Right renal cortex interstitium (tissue), 3 donors: ENCODE results near the gene ZEB2. TPM values are rescaled to one million over a fixed set of nuclear protein-coding genes. Genes with fewer than 3 reads are reported as not detected.

Experiments used
- DNase-seq, 3 donors: peaks; one replicate each; pipeline ENCODE4 v3.0.0-alpha.2; 2013; ENCODE audit warnings: low read depth in 3 of 3, low spot score in 2 of 3
- polyA plus RNA-seq, 3 donors: library from polyadenylated mRNA; unstranded; fragments of 120-200 nt; gene quantifications; one replicate each; pipeline ENCODE4 v1.2.1, GENCODE V29; 2013; ENCODE audit not compliant: insufficient read length in 3 of 3

The ZEB2 gene
- polyA plus RNA-seq, 3 donors = 136 to 140 (median 138) TPM

GRCh38 chr2:144529841-144530240, 9.9 kb upstream of the ZEB2 start:
- DNase-seq = no peak

GRCh38 chr2:144528108-144528507, 8.2 kb upstream of the ZEB2 start:
- DNase-seq = no peak

DNA sequence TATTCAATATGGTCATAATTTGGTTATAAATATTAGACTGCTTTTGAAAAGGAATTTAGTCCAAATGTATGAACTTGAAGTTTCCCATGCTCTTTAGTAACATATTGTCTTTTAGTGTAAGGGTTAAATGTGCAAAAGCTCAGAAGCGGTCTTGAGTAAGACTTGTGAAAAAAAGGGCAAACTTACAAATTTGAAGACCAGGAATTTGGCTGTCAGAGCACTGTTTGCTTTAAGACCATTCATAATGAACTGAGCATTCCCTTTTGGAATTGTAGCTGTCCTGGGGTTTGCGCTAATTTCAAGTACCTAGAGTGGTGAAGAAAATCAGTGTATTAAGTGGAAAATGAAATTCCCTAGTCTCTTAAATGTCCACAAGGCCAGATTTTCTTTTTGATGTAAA, 6.9 kb upstream of the ZEB2 start:
- no peak for DNase-seq

DNA sequence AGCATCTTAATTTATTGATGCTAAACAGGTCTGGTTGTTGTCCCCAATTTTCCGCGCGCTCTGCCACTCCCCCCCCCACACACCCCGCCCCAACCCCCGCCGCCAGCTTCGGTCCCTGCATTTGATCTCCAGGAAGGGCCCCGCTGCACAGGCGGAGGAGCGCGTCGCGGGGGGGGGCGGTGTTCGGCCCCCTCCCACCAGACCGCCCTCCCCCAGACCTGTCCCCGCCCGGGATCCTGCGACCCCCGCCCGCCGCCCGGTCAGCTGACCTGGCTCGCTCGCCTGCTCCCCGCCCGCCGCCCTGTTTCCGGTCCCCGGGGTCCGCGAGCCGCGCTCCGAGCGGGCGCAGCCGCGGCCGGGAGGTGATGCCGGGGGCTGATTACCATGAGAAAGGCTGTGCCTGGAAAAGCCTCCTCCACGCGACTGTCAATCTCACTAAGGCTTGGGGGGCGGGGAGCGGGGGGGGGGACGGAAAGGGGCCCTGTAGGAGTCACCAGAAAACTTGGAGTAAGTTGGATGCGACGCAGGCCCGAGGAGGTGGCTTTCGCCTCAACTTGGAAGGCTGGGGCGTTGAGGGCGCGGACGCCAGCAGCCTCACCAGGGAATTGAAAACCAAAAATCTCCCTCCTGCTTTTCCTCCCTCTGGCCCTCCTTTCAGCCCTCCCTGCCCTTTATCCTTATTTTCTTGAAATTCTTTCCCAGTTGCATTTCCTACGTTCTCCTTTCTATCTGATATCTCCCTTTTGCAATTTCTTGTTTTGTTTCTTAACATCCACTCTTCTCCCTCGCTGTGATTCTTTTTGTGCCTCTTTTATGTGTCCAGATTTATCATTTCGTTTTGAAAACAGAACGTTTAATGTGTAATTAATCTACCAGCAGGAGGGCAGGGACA, 4.4 kb upstream of the ZEB2 start:
- DNase-seq = no peak

DNA sequence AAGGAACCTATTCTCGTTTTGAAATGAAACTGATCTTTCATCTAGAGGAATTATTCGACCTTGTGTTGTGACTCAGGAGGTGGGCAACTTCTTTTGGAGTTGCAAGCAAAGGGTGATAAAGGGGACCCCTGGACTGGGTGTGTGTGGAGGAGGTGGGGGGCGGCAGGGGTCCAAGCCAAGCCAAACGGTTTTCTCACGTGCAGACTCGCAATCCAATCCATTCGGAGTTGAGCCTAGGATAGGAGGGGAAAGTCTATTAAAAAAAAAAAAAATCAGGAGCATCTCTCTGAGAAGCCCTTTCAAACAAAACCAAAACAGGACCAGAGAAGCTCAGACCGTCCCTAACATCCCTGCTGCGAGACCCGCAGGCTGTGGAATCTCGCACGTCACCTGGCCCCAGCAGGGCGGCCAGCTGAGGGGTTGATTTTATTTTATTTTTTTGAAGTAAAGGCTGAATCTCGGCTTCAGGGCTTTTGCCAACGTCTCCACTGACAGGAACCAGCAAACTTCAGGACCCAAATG, 3.7 kb upstream of the ZEB2 start:
- no peak for DNase-seq

- no peak for DNase-seq
Observed at GRCh38 chr2:144522897-144523595, 3.1 kb upstream of the ZEB2 start.

DNA sequence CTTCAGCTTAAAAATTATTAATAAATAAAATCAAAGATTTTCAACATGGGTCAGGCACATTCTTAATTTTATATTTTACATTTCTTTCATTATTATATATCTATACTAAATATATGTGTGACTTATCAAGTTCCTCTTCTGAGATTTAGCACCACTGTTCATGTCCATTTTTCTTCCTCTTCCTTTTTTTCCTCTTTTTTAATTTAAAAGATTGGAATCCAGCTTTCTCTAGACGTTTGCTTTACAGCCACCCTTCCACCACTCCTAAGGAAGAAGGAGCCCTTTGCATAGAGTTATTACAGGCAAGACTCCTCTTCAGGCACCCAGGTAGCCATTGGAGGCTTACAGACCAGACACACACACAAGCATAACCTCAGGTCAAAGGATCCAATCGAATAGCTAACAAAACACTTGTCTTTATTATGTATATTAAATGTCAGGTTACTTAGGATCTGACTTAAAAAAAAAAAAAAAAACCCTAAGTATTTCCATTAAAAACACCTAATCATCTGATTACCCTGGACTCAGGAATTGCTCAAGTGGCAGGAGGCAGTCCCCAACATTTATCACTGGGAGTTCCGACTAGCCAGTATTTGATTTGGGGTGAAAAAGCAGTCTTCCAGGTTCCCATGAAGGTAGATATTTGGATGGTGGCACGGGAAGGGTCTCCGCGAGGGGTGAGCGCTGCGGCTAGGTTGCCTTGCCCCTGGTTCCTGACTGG, 2.4 kb upstream of the ZEB2 start:
- no peak for DNase-seq

GRCh38 chr2:144521686-144522085, 1.8 kb upstream of the ZEB2 start:
- DNase-seq = no peak

GRCh38 chr2:144520756-144521487, 1.0 kb upstream of the ZEB2 start:
- no peak for DNase-seq

- no peak for DNase-seq
Observed at GRCh38 chr2:144519597-144519933, 354 bp downstream of the ZEB2 start.

- DNase-seq = no peak
Observed at GRCh38 chr2:144518748-144519596, 947 bp downstream of the ZEB2 start.

DNA sequence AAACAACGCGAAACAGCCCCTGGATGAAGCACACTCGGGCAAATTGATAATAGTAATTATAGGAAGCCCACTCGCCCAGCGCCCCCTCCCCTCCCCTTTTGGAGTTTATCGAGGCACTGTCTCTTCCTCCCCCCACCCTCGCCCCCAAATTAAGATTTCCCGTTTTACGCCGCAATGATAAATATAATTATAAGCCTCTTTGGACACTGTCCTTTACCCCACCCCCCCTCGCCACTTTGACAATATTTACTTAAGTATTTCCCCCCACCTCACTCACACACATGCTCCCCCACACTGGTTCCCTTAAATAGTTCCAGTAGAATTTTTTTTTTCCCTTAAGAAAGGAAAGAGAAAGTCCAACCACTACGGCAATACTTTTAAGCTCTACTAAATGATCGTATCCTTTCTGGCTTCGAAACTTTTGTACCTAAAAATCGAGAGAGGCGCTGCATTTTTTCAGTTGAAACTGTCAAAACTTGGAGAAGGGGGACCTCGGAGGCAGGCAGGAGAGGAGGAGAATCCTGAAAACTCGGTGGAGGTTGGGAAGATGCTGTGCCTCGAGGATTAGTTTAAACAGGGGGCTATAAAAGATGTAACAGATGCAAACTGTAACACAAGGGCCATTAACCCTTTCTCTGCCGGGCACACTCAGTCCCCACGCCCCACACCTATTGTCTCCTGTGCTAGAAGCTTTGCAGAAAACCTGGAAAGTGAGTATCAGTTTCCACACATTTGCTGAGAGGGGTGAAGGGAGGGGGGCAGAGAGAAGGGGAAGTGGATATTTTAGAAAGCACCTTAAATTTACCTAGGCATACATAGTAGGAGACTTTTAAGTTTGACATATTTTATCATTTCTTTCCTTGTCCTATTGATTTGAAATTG, 1.8 kb downstream of the ZEB2 start:
- no peak for DNase-seq

DNA sequence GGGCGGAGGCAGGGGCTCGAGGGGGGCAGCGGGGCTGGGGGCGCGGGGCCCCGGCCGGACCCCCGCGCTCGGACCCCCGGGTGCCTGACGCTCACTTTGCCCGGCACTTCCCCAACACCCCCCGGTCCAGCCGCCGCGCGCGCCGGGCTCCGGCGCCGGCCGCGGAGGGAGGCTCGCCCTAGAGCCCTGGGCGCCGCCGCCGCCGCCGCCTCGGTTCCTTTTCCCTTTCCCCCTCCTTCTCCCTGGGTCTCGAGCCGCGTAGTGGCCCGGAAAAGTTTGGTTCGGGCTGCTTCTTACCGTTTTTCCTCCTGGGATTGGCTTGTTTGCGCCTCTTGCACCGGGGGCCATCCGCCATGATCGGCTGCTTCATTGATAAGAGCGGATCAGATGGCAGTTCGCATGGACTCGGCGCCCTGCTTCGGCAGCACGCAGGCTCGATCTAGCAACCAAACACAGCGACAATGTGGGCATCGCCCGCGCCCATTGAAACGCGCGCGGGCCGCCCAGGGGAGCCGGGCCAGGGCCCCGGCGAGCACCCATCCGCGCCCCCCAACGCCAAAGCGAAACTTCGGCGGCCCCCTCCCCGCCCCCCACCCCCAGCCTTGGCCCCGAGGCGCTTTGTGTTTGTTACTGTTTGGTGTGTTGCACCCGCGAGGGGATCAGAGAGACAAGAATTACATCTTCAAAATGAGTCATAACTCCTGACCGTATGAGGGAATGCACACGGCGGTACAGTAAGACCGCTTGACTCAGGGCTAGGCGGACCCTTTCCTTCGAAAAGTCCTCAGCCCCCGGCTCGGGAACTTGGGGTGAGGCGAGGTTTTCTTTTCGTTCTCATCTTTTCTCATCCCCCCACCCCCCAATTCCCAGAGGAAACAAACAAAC, 2.7 kb downstream of the ZEB2 start:
- no peak for DNase-seq

GRCh38 chr2:144516411-144516980, 3.4 kb downstream of the ZEB2 start:
- DNase-seq = no peak

- DNase-seq = no peak
Observed at GRCh38 chr2:144515696-144516410, 4.1 kb downstream of the ZEB2 start.

GRCh38 chr2:144515099-144515695, 4.7 kb downstream of the ZEB2 start:
- no peak for DNase-seq
